Tibial nerve (tissue), 4 donors: ENCODE data around the gene ZNF3. TPM values are rescaled to one million over a fixed set of nuclear protein-coding genes. Genes with fewer than 3 reads are reported as not detected.

Source experiments
- DNase-seq, 2 donors: peaks; one replicate each; pipeline ENCODE4 v3.0.0-alpha.2; 2019; ENCODE audit warnings: low spot score in 2 of 2
- H3K27ac ChIP-seq, 4 donors: fragments of 200-600 bp; sonication (generic) in 3 of 4; one replicate each; pipeline ENCODE4 v1.5.1; 2017 to 2019; ENCODE audit warnings: mild to moderate bottlenecking in 1 of 4
- H3K27me3 ChIP-seq, 2 donors: fragments of 200-600 bp; sonication (generic) in 1 of 2; one replicate each; pipeline versions ENCODE4 v1.5.1 to v1.6.0; 2017 to 2019
- H3K36me3 ChIP-seq, 3 donors: fragments of 200-600 bp; sonication (generic); one replicate each; pipeline ENCODE4 v1.5.1; 2018 to 2019
- H3K4me1 ChIP-seq, 4 donors: fragments of 200-600 bp; sonication (generic) in 3 of 4; one replicate each; pipeline ENCODE4 v1.5.1; 2017 to 2019
- H3K4me3 ChIP-seq, 4 donors: fragments of 200-600 bp; sonication (generic) in 3 of 4; one replicate each; pipeline ENCODE4 v1.5.1; 2017 to 2019; ENCODE audit warnings: mild to moderate bottlenecking in 1 of 4, moderate library complexity in 1 of 4
- H3K9me3 ChIP-seq, 4 donors: fragments of 200-600 bp; sonication (generic) in 3 of 4; one replicate each; pipeline ENCODE4 v1.5.1; 2017 to 2019
- CTCF ChIP-seq, 5 experiments: fragments of 200-600 bp in 3 of 5; fragments of 450-650 bp in 2 of 5; sonication (generic) in 3 of 5; IDR thresholded peaks; one replicate each; pipeline ENCODE4 v1.5.1; 2016 to 2019; ENCODE audit warnings: antibody characterized with exemption in 5 of 5, mild to moderate bottlenecking in 3 of 5, moderate library complexity in 2 of 5
- EP300 ChIP-seq, 2 donors: sonication (generic); formaldehyde crosslinking; IDR thresholded peaks; one replicate each; pipeline ENCODE4 v1.6.1; 2017; ENCODE audit warnings: antibody characterized with exemption in 2 of 2, mild to moderate bottlenecking in 1 of 2
- POLR2A ChIP-seq, 2 donors: fragments of 450-650 bp; IDR thresholded peaks; one replicate each; pipeline ENCODE4 v1.6.1; 2017; ENCODE audit warnings: antibody characterized with exemption in 2 of 2, mild to moderate bottlenecking in 2 of 2, moderate library complexity in 2 of 2
- WGBS, 2 donors: methylation state at CpG; one replicate each; pipeline ENCODE4 v1.1.5; 2018; 5-methylcytosine and 5-hydroxymethylcytosine counted together
- total RNA-seq, 4 donors: library from RNA; depleted of rRNA; stranded (reverse); fragments of >200 nt; gene quantifications; one replicate each; pipeline ENCODE4 v1.1.0, GENCODE V29; 2016

The ZNF3 gene
- total RNA-seq, 4 donors from 2014 or later = 24.0 to 37.5 (median 26.9) TPM

GRCh38 chr7:100126931-100127865 is 45.7 kb upstream of the ZNF3 start, which contains the start of gene MBLAC1:
Gene MBLAC1 (plus strand): TSS chr7:100126967. CDS start chr7:100127396, 429 bp downstream.
- H3K4me1 ChIP-seq = peaks cover 0 to 47% (median 19%) of the 10 kb centered on the region in 4 donors
- peak; percentile 39 to 93 for TF ChIP-seq EP300 (IDR thresholded peaks at IDR 0.05)
- TF ChIP-seq POLR2A (IDR thresholded peaks at IDR 0.05) = no peak

GRCh38 chr7:100126239-100126930 is 44.9 kb upstream of the ZNF3 start:
- peak overlapping the region; percentile 81 to 98 (median 90) for H3K4me3 ChIP-seq
- no peak for DNase-seq
- WGBS, 2 donors = 13 to 24% methylated on average over 22 to 29 of the region's 29 CpGs
- no peaks in the 10 kb centered on the region for H3K9me3 ChIP-seq
- peak overlapping the region; percentile 80 to 99 (median 96) for H3K27ac ChIP-seq
- peaks cover 0 to 34% (median 0%) of the 10 kb centered on the region in 3 donors for H3K36me3 ChIP-seq
- peaks cover 0 to 44% (median 19%) of the 10 kb centered on the region in 4 donors for H3K4me1 ChIP-seq
- TF ChIP-seq POLR2A (IDR thresholded peaks at IDR 0.05) = no peak
- no peak for TF ChIP-seq EP300 (IDR thresholded peaks at IDR 0.05)
- H3K27me3 ChIP-seq = no peaks in the 10 kb centered on the region

More at GRCh38 chr7:100126931-100127865, 45.7 kb upstream of the ZNF3 start, which contains the start of gene MBLAC1:
- Histone ChIP-seq H3K27ac (peak within 1 kb of the TSS; percentile 80 to 99 (median 96)), H3K4me3 (peak within 1 kb of the TSS; percentile 81 to 98 (median 90)), H3K36me3 (peaks cover 0 to 32% (median 0%) of the 10 kb centered on the region in 3 donors), H3K9me3 (no peaks in the 10 kb centered on the region), H3K27me3 (no peaks in the 10 kb centered on the region)
- WGBS, 2 donors = 0 to 1% methylated on average over 36 to 56 of the region's 85 CpGs
- DNase-seq = peak; percentile 83 to 93

GRCh38 chr7:100124301-100125230 is 43.0 kb upstream of the ZNF3 start:
- H3K9me3 ChIP-seq = no peaks in the 10 kb centered on the region
- H3K36me3 ChIP-seq = peaks cover 0 to 34% (median 0%) of the 10 kb centered on the region in 3 donors
- no peak for TF ChIP-seq POLR2A (IDR thresholded peaks at IDR 0.05)
- TF ChIP-seq CTCF (IDR thresholded peaks at IDR 0.05) = no peak
- no peak for TF ChIP-seq EP300 (IDR thresholded peaks at IDR 0.05)
- DNase-seq = no peak
- WGBS, 2 donors = 71 to 77% methylated on average over 4 of the region's 4 CpGs
- H3K4me1 ChIP-seq = peaks cover 0 to 44% (median 24%) of the 10 kb centered on the region in 4 donors
- no peaks in the 10 kb centered on the region for H3K27me3 ChIP-seq
- H3K4me3 ChIP-seq = no peak overlapping the region
- H3K27ac ChIP-seq = peak overlapping the region in 1 of 4 donors; percentile 25

GRCh38 chr7:100122568-100122967 is 41.0 kb upstream of the ZNF3 start:
- Histone ChIP-seq H3K9me3 (no peaks in the 10 kb centered on the region), H3K4me3 (no peak overlapping the region), H3K36me3 (peaks cover 0 to 34% (median 0%) of the 10 kb centered on the region in 3 donors), H3K27ac (no peak overlapping the region), H3K4me1 (peaks cover 0 to 46% (median 27%) of the 10 kb centered on the region in 4 donors), H3K27me3 (no peaks in the 10 kb centered on the region)
- TF ChIP-seq CTCF (IDR thresholded peaks at IDR 0.05) = no peak
- no peak for TF ChIP-seq POLR2A (IDR thresholded peaks at IDR 0.05)
- no peak for DNase-seq
- 67 to 95% methylated on average over 1 of the region's 1 CpG for WGBS, 2 donors

DNA sequence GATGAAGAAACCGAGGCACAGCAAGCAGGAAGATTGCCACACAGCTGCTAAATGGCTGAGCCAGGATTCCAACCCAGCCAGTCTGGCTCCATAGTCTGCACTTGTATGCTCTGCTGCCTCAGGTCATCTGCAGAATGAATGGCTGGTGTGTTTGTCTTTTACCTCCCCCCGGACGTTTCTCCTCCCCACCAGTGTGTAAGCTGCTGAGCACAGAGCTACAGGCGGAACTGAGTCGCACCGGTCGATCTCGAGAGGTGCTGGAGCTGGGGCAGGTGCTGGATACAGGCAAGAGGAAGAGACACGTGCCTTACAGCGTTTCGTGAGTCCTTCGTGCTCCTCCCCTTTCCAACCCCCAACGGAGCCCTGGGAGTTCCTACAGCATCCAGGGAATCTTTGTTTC is 40.5 kb upstream of the ZNF3 start:
- Histone ChIP-seq H3K9me3 (no peaks in the 10 kb centered on the region), H3K27ac (no peak overlapping the region), H3K27me3 (no peaks in the 10 kb centered on the region), H3K36me3 (peaks cover 0 to 34% (median 0%) of the 10 kb centered on the region in 3 donors), H3K4me1 (peaks cover 0 to 44% (median 26%) of the 10 kb centered on the region in 4 donors), H3K4me3 (no peak overlapping the region)
- DNase-seq = no peak
- TF ChIP-seq EP300 (IDR thresholded peaks at IDR 0.05) (no peak), POLR2A (IDR thresholded peaks at IDR 0.05) (no peak), CTCF (IDR thresholded peaks at IDR 0.05) (no peak)
- 44 to 63% methylated on average over 13 of the region's 13 CpGs for WGBS, 2 donors
